NCI-H2171 treated with DMSO at 0.1 percent for 48 hours (cell line): ENCODE data around the gene FAM117B.
A peak's percentile ranks its signal among the peaks of the same experiment; 100 is the strongest.
"Not testable (repeated sequence)": the region's sequence is repeated elsewhere in the genome, so short reads cannot be mapped to it uniquely, and the experiment has no call there.

Experiments
- DNase-seq: peaks from one replicate; lab custom pipeline; 2025; lab: John Stamatoyannopoulos, UW

Gene FAM117B

GRCh38 chr2:202758604-202759003 is 123.8 kb downstream of the FAM117B start:
- DNase-seq: no peak

DNA sequence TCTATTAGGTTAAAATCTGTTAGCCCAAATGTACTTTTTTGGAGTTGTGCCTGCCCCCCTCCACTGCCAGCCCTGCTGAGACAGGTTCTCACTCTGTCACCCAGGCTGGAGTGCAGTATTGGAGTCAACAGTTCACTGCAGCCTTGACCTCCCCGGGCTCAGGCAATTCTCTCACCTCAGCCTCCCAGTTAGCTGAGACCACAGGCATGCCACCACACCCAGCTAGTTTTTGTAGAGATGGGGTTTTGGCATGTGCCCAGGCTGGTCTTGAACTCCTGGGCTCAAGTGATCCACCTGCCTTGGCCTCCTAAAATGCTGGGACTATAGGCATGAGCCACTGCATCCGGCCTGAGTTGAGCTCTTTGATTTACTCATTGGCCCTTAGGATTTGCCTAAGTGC is 126.1 kb downstream of the FAM117B start:
- no peak for DNase-seq

GRCh38 chr2:202762556-202762955 is 127.8 kb downstream of the FAM117B start:
- no peak for DNase-seq

- no peak for DNase-seq
Measured at GRCh38 chr2:202763916-202764315, 129.1 kb downstream of the FAM117B start.

GRCh38 chr2:202764991-202765390 is 130.2 kb downstream of the FAM117B start:
- no peak for DNase-seq

- DNase-seq: no peak
Measured at GRCh38 chr2:202765436-202765835, 130.7 kb downstream of the FAM117B start.

- peak; percentile 5 for DNase-seq
Measured at GRCh38 chr2:202768273-202768672, 133.5 kb downstream of the FAM117B start.

DNA sequence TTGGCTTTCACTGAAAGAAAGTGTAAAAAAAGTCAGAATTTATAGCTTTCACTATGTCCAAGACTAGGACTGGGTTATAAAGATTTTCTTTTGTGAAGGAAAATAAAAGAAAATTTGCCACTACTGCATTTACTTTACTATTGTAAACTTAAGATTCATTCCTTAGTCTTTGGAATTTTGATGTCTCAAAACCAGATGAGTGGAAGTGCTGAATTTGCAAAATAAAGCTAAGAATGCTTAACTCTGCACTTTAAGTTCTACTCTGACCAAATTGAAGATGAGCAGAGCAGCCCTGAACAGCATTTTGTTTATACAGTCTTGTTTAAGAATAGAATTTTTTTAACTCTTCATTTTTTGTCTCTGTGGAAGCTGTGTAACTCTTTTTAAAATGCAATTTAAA is 134.4 kb downstream of the FAM117B start:
- no peak for DNase-seq

GRCh38 chr2:202771336-202771735 is 136.6 kb downstream of the FAM117B start:
- DNase-seq: no peak

DNA sequence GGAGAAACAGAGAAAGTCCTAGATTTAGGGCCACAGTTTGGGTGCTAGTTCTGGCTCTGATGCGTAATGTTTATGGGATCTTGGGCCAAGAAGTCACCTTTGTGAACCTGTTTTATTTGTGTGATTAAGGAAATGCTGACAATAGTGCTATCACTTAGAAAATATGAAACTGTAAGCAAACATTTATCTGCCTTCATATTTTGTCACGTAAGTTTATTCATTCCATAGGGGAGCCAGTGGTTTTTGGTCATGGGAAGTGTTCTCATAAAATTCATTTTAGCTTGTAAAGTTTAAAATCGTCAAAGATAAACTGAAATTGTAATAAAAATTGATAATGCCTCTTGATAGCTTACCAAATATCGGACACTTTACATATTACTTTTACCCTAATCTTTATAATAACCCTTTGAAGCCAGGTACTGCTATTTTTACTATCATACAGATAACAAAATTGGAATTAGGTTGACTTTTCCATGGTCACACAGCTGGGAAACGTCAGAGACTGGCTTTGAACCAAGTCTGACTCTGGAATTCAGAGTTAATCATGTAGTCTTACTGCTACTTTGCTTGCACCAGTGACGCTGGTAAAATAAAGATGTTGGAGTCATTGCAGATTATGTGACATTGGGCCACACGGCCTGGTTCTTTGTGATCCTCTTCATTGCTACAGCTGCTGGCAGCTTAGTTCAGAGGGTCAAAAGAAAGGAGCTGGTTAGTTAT is 137.1 kb downstream of the FAM117B start:
- DNase-seq: no peak

DNA sequence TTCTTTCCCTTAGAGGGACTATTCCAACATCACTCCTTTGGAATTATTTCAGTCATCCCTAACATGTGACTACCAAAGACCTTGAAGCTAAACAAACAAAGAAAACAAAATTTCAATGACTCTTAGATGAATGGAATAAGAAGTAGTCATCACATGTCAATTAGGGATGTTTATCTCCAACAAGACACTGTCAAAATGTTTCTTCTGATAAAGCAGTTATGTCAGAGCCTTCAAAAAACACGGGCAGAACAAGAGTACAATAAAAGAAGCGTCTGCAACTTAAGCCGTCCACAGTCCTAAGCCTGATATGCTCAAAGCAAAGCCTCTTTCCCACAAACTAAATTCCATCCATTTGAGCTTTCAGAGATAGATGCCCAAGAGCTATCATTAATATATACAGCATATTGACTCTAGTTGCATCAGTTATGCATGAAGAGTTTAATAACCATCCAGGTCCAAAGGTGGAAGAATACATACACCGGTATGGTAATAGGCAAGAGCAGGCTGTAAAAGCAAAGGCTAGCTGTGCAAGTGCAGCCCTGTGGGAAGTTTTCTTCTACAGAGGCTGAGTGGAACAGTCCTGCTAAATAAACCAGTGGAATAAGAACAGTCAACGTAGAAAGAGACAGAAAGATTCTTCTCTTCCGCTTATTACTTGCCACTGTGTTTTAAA is 138.7 kb downstream of the FAM117B start:
- DNase-seq: no peak

DNA sequence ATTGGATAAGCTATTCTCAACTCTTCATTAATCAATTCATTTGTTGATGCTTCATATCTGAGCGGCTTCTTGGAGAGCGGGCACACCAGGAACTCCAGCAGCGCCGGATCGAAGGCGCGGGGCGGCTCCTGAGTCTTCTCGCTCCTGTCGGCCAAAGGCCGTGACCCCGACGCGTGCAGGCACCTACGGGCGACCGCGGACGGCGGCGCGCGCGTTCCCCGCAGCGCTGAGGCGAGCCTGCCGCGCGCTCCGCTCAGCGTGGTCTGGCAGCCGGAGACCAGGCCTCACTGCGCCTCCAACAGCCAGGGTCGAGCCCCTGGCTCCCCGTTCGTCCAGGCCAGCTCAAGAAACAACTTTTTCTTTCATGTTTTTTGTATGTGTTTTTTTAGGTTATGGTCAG is 139.3 kb downstream of the FAM117B start:
- no peak for DNase-seq

GRCh38 chr2:202778217-202778616 is 143.4 kb downstream of the FAM117B start:
- DNase-seq: no peak

DNA sequence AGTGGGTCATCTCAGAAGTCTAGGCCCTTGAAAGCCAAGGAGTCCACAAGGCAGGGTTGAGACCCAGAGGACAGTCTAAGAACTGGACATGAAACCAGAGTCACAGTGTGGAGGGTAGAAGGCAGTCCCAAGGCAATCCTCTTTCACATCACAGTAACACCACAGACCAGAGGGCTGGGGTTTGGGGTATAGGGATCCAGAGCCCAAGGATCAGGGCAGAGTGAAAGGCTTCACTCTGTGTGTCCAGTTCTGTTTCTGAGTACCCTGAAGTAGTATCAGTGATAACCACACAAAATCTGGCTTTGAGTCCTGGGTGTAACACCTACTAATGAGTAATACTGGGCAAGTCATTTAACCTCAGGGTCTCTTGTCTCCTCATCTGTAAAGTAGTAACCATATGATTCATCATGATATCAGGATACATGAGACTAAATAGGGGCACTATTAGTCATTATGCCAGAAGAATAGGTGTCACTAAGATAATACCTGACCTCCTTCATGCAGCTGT is 145.8 kb downstream of the FAM117B start:
- DNase-seq: no peak

DNA sequence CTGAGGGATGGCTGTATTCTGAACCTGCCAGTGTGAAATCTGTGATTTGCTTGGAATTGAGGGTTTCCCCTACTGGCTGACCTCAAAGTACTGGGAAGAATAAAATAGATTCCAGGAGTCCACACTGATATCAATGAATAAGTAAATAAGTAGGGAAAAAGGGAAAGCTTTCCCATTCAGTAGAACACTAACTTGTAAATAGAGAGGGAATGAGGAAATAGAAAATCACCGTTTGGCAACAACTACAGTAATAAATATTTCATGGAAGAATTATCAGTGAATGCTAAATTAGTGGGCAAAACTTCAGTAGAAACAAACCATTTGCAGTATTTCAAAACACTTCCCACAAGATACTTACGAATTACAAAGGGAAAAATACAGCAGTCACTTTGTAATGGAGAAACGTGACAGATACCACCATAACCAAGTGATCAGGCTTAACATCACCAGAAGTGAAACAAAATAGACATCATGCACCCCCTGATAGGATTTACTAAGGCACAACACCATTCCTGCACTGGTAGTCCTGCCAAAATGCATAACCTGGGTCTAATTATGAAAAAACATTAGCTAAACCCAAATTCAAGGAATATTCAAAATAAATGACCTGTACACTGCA is 148.3 kb downstream of the FAM117B start:
- no peak for DNase-seq

DNA sequence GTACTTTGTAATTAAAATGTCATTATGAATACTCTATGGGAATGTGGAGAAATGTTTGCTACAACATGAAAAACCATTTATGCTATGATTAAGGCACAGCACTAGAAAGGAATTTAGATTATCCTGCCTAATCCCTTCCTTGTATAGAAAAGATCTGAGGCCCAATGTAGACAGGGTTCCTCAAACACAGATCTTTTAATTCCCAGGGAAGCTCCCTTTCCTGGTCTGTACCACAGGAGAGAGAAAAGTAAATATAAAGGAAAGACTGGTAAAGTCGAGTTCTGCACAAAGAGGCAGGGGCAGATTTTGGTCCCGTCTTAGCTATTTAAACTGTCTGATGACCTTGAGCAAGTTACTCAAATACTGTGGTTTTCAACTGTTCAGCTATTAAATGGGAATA is 152.1 kb downstream of the FAM117B start:
- no peak for DNase-seq

DNA sequence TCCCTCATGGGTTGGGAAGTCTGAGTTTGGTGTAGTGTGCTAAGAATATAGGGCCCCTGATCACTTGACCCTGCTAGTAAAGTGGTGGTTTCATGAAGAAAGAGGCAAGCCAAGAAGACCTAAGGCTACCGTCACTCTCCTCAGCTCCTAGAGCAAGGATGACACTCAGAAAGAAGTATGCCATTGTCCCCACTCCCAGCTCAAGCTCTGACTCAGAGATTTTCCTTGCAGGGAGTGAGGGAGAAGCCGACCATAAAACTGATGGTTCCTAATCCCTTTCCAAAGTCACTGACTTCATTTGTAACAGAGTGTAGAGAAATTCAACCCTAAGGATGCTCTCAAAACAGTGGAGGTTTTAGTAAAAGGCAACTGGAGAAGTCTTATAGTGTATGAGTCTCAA is 155.9 kb downstream of the FAM117B start:
- no peak for DNase-seq

GRCh38 chr2:202797944-202798343 is 163.2 kb downstream of the FAM117B start:
- DNase-seq: no peak

- not testable (repeated sequence) for DNase-seq
Measured at GRCh38 chr2:202805911-202806310, 171.1 kb downstream of the FAM117B start.

DNA sequence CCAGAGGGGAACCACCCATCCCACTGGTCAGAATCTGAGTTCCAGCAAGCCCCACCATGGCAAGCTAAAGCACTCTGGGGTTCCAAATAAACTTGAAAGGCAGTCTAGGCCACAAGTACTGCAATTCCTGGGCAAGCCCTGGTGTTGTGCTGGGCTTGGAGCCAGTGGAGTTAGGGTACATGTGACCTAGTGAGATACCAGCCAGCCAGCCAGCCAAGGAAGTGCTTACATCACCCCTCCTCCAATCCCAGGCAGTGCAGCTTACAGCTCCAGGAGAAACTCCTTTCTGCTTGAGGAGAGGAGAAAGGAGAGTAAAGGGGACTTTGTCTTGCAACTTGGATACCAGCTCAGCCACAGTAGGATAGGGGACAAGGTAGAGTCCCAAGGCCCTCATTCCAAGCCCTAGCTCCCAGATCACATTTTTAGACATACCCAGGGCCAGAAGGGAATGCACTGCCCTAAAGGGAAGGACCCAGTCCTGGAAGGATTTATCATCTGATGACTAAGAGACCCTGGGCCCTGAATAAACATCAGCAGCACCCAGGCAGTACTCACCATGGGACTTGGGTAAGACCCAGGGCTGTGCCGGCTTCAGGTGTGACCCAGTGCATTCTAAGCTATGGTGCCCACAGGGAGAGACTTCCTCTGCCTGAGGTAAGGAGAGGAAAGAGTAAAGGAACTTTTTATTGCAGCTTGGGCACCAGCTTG is 172.8 kb downstream of the FAM117B start:
- DNase-seq: not testable (repeated sequence)

DNA sequence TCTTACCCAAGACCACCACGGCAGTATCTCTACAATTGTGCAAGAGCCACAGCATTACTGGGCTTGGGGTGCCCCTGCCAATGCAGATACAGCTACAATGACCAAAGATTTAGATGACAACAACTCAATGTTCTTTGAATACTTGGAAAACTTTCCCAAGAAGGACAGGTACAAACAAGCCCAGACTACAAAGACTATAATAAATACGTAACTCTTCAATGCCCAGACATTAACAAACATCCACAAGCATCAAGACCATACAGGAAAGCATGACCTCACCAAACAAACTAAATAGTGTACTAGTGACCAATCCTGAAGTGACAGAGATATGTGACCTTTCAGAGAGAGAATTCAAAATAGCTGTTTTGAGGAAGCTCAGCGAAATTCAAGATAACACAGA is 174.0 kb downstream of the FAM117B start:
- no peak for DNase-seq

DNA sequence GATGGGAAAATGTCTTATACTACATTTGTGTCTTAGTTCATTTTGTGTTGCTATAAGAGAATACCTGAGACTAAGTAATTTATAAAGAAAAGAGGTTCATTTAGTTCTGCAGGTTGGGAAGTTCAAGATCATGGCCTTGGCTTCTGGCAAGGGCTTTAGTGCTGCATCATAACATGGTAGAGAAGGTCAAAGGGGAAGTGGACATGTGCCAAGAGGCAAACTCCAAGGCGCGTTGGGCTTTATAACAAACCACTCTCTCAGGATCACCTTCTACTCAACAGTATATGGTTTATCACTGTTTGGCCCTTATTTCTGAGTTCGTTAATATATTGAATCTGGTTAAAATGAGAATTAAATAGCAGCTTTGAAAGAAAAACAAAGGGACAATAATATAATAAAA is 178.6 kb downstream of the FAM117B start:
- DNase-seq: no peak

- DNase-seq: no peak
Measured at GRCh38 chr2:202814226-202814625, 179.5 kb downstream of the FAM117B start.
